Neural progenitor cell (in vitro differentiated cells): ENCODE data around the gene PEX10.

Source experiments
- EZH2 ChIP-seq: fragments of 200-600 bp; sonication (generic); IDR thresholded peaks from 2 replicates; pipeline ENCODE4 v1.6.1; 2017; ENCODE audit warnings: antibody characterized with exemption, mild to moderate bottlenecking, moderate library complexity
- EZH2phosphoT487 ChIP-seq: fragments of 200-600 bp; sonication (generic); IDR thresholded peaks from 2 replicates; pipeline ENCODE4 v1.6.1; 2017; ENCODE audit warnings: antibody characterized with exemption
- TF ChIP-seq, protein P1 (sequence below): fragments of 200-600 bp; sonication (generic); IDR thresholded peaks from 2 replicates; pipeline ENCODE4 v1.5.1; 2017; ENCODE audit warnings: antibody characterized with exemption, mild to moderate bottlenecking

DNA sequence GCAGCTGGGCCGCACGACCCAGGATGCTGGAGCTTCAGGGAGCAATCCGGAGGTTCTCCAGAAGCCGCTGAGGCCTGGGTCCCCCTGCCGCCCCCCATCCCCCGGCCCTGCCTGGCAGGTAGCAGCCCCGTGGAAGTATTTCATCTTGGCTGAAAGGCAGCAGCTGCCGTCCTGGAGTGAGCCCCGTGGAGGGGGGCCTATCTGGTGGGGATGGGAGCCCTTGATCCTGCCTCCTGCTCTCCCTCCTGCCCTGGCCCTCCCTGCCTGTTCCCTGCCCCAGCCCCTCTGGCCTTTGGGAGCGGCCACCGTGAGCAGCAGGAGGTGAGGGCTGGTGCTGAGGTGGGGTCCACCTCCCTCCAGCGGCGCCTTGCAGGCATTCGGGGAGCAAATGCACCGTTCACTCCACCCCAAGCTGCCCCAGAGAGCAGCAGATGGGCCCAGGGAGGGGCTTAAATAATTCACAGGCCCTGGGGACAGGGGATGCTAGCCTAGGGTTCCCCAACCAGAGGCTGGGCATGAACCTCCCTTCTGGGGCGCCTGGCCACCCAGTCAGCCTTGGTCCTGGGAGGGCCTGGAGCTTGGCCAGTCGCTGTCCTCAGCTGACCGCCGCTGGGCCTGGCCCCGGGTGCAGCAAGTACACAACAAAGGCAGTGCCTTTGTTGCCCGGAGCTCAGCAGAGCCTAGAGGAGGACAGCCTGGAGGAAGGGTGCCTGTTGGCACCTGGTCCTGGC is 40.0 kb upstream of the PEX10 start:
- no peak for TF ChIP-seq EZH2
- TF ChIP-seq, protein P1, sequence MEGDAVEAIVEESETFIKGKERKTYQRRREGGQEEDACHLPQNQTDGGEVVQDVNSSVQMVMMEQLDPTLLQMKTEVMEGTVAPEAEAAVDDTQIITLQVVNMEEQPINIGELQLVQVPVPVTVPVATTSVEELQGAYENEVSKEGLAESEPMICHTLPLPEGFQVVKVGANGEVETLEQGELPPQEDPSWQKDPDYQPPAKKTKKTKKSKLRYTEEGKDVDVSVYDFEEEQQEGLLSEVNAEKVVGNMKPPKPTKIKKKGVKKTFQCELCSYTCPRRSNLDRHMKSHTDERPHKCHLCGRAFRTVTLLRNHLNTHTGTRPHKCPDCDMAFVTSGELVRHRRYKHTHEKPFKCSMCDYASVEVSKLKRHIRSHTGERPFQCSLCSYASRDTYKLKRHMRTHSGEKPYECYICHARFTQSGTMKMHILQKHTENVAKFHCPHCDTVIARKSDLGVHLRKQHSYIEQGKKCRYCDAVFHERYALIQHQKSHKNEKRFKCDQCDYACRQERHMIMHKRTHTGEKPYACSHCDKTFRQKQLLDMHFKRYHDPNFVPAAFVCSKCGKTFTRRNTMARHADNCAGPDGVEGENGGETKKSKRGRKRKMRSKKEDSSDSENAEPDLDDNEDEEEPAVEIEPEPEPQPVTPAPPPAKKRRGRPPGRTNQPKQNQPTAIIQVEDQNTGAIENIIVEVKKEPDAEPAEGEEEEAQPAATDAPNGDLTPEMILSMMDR: no peak
- no peak for TF ChIP-seq EZH2phosphoT487
